ENCODE measurements around the gene USH2A.
"Not testable (repeated sequence)": the region's sequence is repeated elsewhere in the genome, so short reads cannot be mapped to it uniquely, and the experiment has no call there.

The USH2A gene

GRCh38 chr1:216186141-216186540, 237.1 kb downstream of the USH2A start:
- no peak for DNase-seq

DNA sequence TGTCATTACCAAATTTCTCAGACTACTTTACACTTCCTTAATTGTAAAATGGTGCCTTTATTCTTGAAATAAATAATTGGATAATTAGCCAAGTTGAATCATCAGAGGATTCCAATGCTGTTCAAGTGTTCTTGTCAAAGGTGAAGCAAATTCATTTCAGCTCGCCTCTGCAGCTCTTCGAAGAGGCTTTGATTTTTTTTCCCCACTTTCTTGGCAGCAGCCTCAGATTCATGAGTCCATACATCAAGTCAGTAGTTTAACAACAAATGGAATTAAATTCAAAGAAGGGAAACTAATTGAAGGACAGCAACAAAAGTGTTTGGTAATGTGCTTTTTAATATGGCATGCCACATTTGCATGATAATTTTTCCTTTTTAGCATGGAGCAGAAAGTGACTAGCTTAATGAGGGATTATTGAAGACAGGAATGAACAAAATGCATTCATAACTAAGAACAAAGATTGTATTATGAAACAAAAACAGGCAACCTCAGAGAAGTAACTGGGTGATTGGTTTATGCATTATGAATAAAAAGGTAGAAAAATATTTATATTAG, 239.0 kb downstream of the USH2A start:
- DNase-seq: no peak

DNA sequence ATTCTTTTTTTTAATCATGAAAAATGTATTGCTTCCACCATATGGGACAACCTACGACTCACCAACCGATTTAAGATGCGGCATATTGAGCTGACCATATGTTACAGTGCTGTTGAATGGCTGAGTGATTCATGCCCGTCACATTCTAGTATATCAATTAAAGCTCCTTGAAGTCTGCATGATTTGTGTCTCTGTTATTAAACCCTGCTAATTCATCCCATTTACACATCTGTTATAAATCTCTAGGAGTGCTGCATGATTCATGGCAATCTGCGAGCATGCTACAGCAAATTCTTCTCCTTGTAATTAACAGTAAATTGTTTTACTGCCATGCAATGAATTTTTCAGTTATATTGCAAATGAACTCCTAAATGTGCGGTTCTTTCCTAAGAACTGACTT, 239.8 kb downstream of the USH2A start:
- DNase-seq: no peak

DNA sequence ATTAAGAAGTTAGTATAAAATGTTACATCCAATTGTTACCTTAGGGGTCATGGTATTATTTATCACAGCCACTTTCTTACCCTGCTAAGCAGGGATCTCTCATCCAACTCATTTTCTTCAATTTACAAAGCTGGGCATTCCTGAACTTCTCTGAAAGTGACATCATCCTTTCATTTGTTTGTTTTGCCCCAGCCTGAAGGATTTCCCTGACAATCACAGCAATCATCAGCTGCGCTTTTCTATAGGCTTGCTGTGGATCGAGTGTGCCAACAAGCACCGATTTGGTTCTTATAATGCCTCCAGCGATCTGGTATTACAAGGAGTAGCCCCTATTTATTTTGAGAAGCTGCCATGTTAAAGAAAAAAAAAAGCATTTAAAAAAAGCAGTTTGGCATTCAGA, 240.2 kb downstream of the USH2A start:
- DNase-seq: no peak

DNA sequence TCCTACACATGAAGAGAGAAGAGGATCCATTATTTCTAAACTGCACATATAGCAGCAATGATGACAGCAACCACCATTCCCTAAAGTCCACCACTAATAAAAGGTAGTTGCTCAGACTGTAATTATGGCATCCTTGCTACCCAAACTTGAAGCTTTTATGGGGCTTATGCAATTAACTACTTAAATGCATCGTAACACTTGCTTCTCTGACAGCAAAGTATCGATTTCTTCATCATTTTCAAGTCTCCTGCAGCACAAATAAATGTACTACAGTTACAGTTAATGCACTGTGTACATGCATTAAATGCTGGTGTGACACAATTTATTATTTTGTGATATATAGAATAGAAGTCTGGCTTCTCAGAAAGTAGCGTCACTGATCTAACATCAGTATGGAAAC, 241.7 kb downstream of the USH2A start:
- no peak for DNase-seq

DNA sequence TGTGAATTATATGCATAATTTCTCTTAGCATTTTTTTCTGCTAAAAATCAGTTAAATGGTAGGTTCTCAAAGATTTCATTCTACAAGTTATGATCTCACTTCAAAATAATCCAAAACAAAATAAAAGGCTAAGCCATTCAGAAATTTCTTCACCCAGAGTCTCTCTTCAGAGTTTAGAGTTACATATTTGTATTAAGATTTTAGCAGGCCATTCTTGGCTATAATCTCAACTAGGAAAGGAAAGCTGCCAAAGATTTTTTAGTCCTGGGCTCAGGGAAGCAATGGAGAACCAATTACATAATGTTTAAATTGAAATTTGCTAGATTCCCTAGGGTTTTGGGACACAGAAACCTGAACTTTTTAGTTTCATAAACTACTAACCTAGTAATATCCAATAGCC, 245.0 kb downstream of the USH2A start:
- no peak for DNase-seq

DNA sequence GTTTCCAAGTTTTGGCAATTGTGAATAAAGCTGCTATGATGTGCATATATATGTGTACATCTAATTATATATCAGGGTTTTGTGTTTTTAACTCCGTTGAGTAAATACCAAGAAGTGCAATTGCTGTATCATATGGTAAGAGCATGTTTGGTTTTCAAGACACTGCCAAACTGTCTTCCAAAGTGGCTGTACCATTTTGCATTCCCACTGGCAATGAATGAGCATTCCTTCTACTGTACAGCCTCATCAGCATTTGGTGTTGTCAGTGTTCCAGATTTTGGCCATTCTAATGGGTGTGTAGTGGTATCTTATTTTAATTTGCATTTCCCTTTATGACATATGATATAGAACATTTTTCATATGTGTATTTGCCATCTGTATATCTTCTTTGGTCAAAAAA, 246.3 kb downstream of the USH2A start:
- no peak for DNase-seq

GRCh38 chr1:216175714-216176113, 247.5 kb downstream of the USH2A start:
- DNase-seq: no peak

DNA sequence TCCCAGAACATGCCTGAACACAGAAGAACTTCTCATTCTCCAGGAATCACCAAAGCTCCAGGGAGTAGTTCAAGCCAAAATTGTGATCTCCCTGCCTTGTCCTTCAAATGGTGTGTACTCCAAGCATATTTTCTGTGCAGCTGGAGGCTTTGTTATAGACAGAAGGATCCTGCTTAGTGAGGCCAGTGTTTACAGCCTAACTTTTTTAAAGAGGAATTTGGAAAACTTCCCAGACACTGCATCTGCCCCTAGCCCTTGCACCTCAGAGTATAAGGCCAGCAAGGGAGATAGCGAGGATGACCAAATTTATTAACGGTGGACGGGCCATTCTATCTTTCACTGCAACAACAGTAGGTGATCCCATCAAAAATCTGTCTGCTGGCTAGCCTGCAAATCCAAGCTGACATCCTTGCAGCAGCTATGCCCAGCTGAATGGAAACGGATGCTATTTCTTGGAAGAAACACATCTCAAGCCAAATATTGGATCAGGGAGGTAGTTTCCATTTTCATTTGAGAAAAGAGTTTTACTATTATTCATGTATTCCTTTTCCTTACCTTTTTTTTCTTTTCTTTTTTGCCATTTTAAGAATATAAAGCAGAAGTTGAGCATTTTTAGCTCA, 249.8 kb downstream of the USH2A start:
- no peak for DNase-seq

GRCh38 chr1:216169351-216169750, 253.9 kb downstream of the USH2A start:
- DNase-seq: no peak

DNA sequence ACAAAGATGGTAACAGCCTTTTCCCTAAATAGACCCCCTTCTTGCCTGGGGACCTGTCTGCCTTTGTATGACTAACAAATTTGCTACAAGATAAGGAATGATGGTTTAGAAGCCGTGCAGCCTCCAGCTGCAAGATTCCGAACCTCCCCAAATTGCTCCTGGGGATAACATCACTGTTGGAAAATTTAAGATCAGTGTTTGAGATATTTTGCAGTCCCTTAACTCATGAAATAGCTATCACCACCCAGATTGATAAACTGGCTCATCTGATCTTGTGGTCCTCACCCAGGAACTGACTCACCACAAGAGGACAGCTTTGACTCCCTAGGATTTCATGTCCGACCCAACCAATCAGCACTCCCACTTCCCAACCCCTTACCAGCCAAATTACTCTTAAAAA, 254.7 kb downstream of the USH2A start:
- DNase-seq: no peak

DNA sequence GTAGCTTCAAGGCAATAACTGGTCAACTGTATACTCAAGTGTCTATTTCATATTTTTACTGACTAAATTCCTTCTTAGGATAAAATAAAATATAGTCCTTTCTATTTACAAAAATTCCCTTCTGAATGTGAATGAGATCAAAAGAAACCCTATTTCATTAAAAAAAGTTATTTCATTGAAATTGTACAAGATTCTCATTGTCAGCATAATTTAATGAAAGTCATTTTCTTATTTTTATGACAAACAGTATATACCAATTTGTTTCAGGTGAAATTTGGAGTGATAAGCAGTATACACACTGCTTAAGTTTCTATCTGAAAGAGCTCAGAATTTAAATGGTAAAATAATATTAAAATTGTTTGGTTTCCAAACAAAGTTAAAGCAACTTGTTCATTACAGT, 269.2 kb downstream of the USH2A start:
- no peak for DNase-seq

GRCh38 chr1:216153130-216153529, 270.1 kb downstream of the USH2A start:
- DNase-seq: no peak

- not testable (repeated sequence) for DNase-seq
Observed at GRCh38 chr1:216145451-216146018, 277.7 kb downstream of the USH2A start.

DNA sequence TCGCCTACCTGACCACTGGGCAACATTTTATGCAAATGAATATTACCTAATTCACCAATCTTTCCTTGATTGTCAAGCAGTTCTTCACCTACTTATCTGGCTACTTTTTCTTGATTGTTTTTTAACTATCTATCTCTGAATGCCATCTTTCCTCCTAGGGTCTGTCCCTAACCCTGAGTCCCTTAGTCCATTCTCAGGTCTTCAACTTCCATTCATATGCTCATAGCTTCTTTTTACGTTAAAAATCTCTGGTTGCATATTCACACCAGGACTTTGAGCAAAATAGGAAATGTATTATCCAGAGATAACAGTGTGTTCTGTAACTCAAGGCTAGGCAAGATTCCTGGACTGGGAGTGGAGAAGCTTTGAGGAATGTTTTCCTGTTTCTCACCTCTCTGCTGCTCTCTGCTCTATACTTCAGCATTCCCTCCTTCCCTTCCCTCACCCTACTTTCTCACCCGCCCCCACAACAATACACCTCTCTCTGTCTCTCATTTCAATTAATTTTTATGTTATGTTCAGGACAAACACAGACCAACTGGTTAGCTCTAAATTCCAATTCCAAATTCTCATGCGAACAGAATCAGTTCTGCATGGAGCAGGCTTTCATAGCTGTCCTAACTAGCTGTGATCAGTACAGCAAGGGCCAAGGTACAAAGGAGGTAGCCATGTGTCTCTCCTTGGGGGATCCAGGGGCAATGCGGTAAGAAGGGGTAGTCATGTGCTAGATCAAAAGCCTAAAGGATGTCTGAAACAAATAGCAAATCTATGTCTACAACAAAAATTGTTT, 278.4 kb downstream of the USH2A start:
- DNase-seq: no peak

GRCh38 chr1:216142921-216143320, 280.3 kb downstream of the USH2A start:
- no peak for DNase-seq

GRCh38 chr1:216140730-216141524, 282.3 kb downstream of the USH2A start:
- no peak for DNase-seq

GRCh38 chr1:216124192-216124781, 299.0 kb downstream of the USH2A start:
- DNase-seq: no peak

GRCh38 chr1:216123446-216124191, 299.6 kb downstream of the USH2A start:
- DNase-seq: no peak

DNA sequence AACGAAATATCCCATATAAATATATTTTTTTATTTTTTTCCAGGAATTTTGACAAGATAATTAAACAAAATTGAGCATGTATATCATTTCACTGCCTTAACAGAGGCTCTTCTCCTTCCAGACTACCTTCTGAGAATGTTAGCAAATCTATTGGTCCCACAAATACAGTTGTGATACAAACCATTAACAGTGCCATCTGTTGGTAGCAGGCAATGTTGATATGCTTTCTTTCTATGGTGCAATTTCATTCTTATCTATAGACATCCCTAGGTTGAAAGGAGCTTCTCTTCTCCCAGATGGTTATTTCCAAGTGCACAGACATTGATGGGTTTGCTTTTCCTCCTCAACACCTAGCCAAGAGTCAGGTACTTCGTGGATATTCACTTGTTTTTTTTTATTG, 303.6 kb downstream of the USH2A start:
- DNase-seq: no peak

GRCh38 chr1:216114180-216114579, 309.1 kb downstream of the USH2A start:
- DNase-seq: no peak

- no peak for DNase-seq
Observed at GRCh38 chr1:216113181-216113580, 310.1 kb downstream of the USH2A start.
